D721Med (cell line): ENCODE results near the gene ECT2L.

ENCODE experiments used
- DNase-seq: peaks from one replicate; pipeline ENCODE4 v3.0.0; 2011; ENCODE audit warnings: low spot score; ENCODE audit not compliant: insufficient read length
- FAIRE-seq: peaks from 2 replicates; lab custom pipeline; 2011; peaks lifted over from hg19 to GRCh38; lab: Jason Lieb, UNC
- CTCF ChIP-seq: IDR thresholded peaks from 2 replicates; pipeline ENCODE4 v1.5.1; 2012; ENCODE audit warnings: mild to moderate bottlenecking, control low read depth; ENCODE audit not compliant: insufficient read depth; ENCODE audit errors: missing control alignments

Gene ECT2L

DNA sequence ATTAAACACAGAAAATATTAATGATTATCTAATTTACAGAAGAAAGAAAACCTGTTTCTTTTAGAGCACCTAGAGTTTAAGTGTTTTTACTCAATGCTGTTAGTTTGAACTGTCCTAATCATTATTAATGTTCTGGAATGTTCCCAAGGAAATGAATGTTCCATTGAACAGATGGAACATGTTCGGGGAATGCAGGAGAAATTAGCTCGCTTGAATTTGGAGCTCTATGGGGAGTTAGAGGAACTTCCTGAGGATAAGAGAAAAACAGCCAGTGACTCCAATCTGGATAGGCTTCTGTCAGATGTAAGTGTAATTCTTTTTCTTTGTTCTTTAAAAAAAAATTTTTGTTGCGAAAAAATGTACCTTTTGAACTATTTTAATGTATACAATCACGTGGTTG, 10.8 kb upstream of the ECT2L start:
- TF ChIP-seq CTCF: no peak
- FAIRE-seq (no peak), DNase-seq (no peak)

DNA sequence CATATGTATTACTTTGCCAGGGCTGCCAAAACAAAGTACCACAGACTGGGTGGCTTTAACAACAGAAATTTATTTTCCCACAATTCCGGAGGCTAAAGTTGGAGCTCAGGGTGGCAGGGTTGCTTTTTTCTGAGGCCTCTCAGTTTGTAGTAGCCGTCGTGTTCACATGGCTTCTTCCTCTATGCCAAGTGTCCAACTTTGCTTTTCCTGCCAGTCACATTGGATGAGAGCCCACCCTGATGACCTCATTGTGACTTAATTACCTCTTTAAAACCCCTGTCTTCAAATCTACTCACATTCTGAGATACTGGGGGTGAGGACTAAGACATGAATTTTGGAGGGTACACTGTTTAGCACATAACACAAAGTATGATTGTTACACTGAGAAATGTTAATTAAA, 9.9 kb upstream of the ECT2L start:
- no peak for TF ChIP-seq CTCF
- DNase-seq (no peak), FAIRE-seq (no peak)

- FAIRE-seq: no peak
Observed at GRCh38 chr6:138787138-138787537, 8.7 kb upstream of the ECT2L start.

GRCh38 chr6:138796771-138797170, 884 bp downstream of the ECT2L start:
- FAIRE-seq: no peak
- no peak for TF ChIP-seq CTCF
- DNase-seq: no peak

More at GRCh38 chr6:138787138-138787537, 8.7 kb upstream of the ECT2L start:
- no peak for TF ChIP-seq CTCF
- no peak for DNase-seq

- no peak for TF ChIP-seq CTCF
- DNase-seq: no peak
- FAIRE-seq: no peak
Observed at GRCh38 chr6:138797806-138798446, 2.0 kb downstream of the ECT2L start.

- FAIRE-seq (no peak), DNase-seq (no peak)
- no peak for TF ChIP-seq CTCF
Observed at GRCh38 chr6:138800377-138801150, 4.7 kb downstream of the ECT2L start.

DNA sequence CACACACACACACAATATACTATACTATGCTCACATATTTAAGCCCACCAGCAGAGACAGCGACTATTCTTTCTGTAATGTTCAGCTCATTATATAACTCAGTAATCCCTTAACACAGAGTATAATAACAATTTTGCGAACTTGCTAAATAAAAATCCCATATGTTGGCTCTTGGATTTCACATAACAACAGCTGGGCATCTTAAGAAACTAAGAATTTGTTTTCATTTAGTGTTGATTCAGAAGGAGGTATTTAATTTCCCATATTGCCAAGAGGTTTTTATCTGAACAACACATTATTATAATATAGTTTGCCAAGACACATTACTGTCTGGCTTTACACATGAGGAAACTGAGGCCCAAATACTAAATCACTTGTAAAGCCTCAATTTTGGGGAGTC, 7.4 kb downstream of the ECT2L start:
- no peak for TF ChIP-seq CTCF
- FAIRE-seq (no peak), DNase-seq (no peak)
